OCI-LY1 (cell line): ENCODE results near the gene GPX5.

Experiments
- H2AFZ ChIP-seq: fragments of 200-600 bp; sonication (generic), shearing (Covaris generic); 2 replicates; pipeline ENCODE4 v1.6.0; 2014; ENCODE audit warnings: antibody characterized with exemption, mild to moderate bottlenecking, low read length
- H3F3A ChIP-seq: fragments of 200-600 bp; sonication (generic), shearing (Covaris generic); 2 replicates; pipeline ENCODE4 v1.6.0; 2014; ENCODE audit warnings: mild to moderate bottlenecking, antibody characterized with exemption, low read length, moderate library complexity; ENCODE audit not compliant: insufficient read depth
- H3K27ac ChIP-seq: fragments of 200-600 bp; sonication (generic); 2 replicates; pipeline ENCODE4 v1.5.1; 2014; ENCODE audit warnings: low read length, mixed run types, mild to moderate bottlenecking, low read depth; ENCODE audit not compliant: poor library complexity, severe bottlenecking
- H3K27me3 ChIP-seq: fragments of 200-600 bp; sonication (generic); 2 replicates; pipeline ENCODE4 v1.6.0; 2014; ENCODE audit warnings: antibody characterized with exemption, mild to moderate bottlenecking, low read length, moderate library complexity; ENCODE audit not compliant: insufficient read depth
- H3K36me3 ChIP-seq: fragments of 200-600 bp; sonication (generic); 2 replicates; pipeline ENCODE4 v1.6.1; 2014; ENCODE audit warnings: mild to moderate bottlenecking, antibody characterized with exemption, low read length, moderate library complexity, mixed read lengths; ENCODE audit not compliant: insufficient read depth
- H3K4me1 ChIP-seq: fragments of 200-600 bp; sonication (generic); 2 replicates; pipeline ENCODE4 v1.5.1; 2014; ENCODE audit warnings: mild to moderate bottlenecking, low read length, moderate library complexity; ENCODE audit not compliant: insufficient read depth, severe bottlenecking
- H3K4me2 ChIP-seq: fragments of 200-600 bp; sonication (generic), shearing (Covaris generic); 2 replicates; pipeline ENCODE4 v1.6.1; 2014; ENCODE audit warnings: low read length
- H3K4me3 ChIP-seq: fragments of 200-600 bp; sonication (generic); 2 replicates; pipeline ENCODE4 v1.5.1; 2014; ENCODE audit warnings: low read length, low read depth, mild to moderate bottlenecking, mixed read lengths; ENCODE audit not compliant: poor library complexity, severe bottlenecking
- H3K79me2 ChIP-seq: fragments of 200-600 bp; shearing (Covaris generic); 2 replicates; pipeline ENCODE4 v1.6.1; 2016; ENCODE audit warnings: mixed run types, low read length, mixed read lengths; ENCODE audit not compliant: insufficient read depth
- H3K9ac ChIP-seq: fragments of 200-600 bp; sonication (generic), shearing (Covaris generic); 2 replicates; pipeline ENCODE4 v1.6.1; 2014; ENCODE audit warnings: mild to moderate bottlenecking, low read length, mixed read lengths
- H3K9me2 ChIP-seq: fragments of 200-600 bp; sonication (generic), shearing (Covaris generic); 2 replicates; pipeline ENCODE4 v1.6.1; 2014; ENCODE audit warnings: low read depth, mild to moderate bottlenecking, low read length, mixed read lengths
- H3K9me3 ChIP-seq: fragments of 200-600 bp; shearing (Covaris generic); 2 replicates; pipeline ENCODE4 v1.6.1; 2014; ENCODE audit warnings: low read length, mixed read lengths
- H4K20me1 ChIP-seq: fragments of 200-600 bp; sonication (generic), shearing (Covaris generic); 2 replicates; pipeline ENCODE4 v1.6.0; 2016; ENCODE audit warnings: mild to moderate bottlenecking, low read length; ENCODE audit not compliant: insufficient read depth
- CTCF ChIP-seq: fragments of 200-600 bp; sonication (generic), shearing (Covaris generic); IDR thresholded peaks from 2 replicates; pipeline ENCODE4 v1.5.1; 2017; ENCODE audit warnings: mild to moderate bottlenecking, antibody characterized with exemption, low read length, moderate library complexity, mixed read lengths
- EZH2 ChIP-seq: fragments of 200-600 bp; sonication (generic), shearing (Covaris generic); IDR thresholded peaks from 2 replicates; pipeline ENCODE4 v1.8.0; 2017; ENCODE audit warnings: borderline replicate concordance, mixed run types, mild to moderate bottlenecking, antibody characterized with exemption, low read length, moderate library complexity, mixed read lengths

GPX5 gene

GRCh38 chr6:28555136-28555535, 29.5 kb downstream of the GPX5 start:
- Histone ChIP-seq H3F3A (no peaks in the 10 kb centered on the region), H3K4me3 (no peak overlapping the region), H3K36me3 (no peaks in the 10 kb centered on the region), H3K27ac (no peak overlapping the region), H4K20me1 (no peaks in the 10 kb centered on the region), H3K9ac (no peak overlapping the region), H2AFZ (no peak overlapping the region), H3K4me1 (peaks cover 4% of the 10 kb centered on the region), H3K27me3 (no peaks in the 10 kb centered on the region; the same call in none of the 2 replicates), H3K4me2 (no peak overlapping the region), H3K9me3 (no peaks in the 10 kb centered on the region), H3K79me2 (no peaks in the 10 kb centered on the region), H3K9me2 (no peaks in the 10 kb centered on the region)
- TF ChIP-seq CTCF (no peak), EZH2 (no peak)

GRCh38 chr6:28558629-28559028, 32.9 kb downstream of the GPX5 start:
- TF ChIP-seq CTCF: no peak
- no peak for TF ChIP-seq EZH2
- H3K4me3 ChIP-seq: no peak overlapping the region
- no peaks in the 10 kb centered on the region for H3K9me2 ChIP-seq
- H3K9ac ChIP-seq: no peak overlapping the region
- H3K4me2 ChIP-seq: no peak overlapping the region
- H3K27ac ChIP-seq: no peak overlapping the region
- H3K9me3 ChIP-seq: no peaks in the 10 kb centered on the region
- no peak overlapping the region for H2AFZ ChIP-seq
- H3F3A ChIP-seq: no peaks in the 10 kb centered on the region
- no peaks in the 10 kb centered on the region for H3K79me2 ChIP-seq
- H4K20me1 ChIP-seq: no peaks in the 10 kb centered on the region
- no peaks in the 10 kb centered on the region for H3K36me3 ChIP-seq
- H3K27me3 ChIP-seq: no peaks in the 10 kb centered on the region; the same call in 1 of the 2 replicates
- peaks cover 4% of the 10 kb centered on the region for H3K4me1 ChIP-seq

- H3K4me2 ChIP-seq: no peak overlapping the region
- H3F3A ChIP-seq: no peaks in the 10 kb centered on the region
- no peaks in the 10 kb centered on the region for H4K20me1 ChIP-seq
- no peak for TF ChIP-seq EZH2
- no peak for TF ChIP-seq CTCF
- H2AFZ ChIP-seq: no peak overlapping the region
- H3K9me3 ChIP-seq: no peaks in the 10 kb centered on the region
- H3K4me3 ChIP-seq: no peak overlapping the region
- no peak overlapping the region for H3K9ac ChIP-seq
- H3K79me2 ChIP-seq: no peaks in the 10 kb centered on the region
- no peaks in the 10 kb centered on the region for H3K36me3 ChIP-seq
- no peaks in the 10 kb centered on the region for H3K9me2 ChIP-seq
- H3K27me3 ChIP-seq: no peaks in the 10 kb centered on the region; the same call in 1 of the 2 replicates
- no peak overlapping the region for H3K27ac ChIP-seq
- H3K4me1 ChIP-seq: peaks cover 4% of the 10 kb centered on the region
Observed at GRCh38 chr6:28563430-28564095, 37.9 kb downstream of the GPX5 start.
